Testis (tissue), 2 donors: ENCODE measurements around the gene NAA80.

Source experiments
- CTCF ChIP-seq, 3 experiments: fragments of 450-650 bp in 2 of 3; fragments of 200-600 bp in 1 of 3; sonication (generic) in 1 of 3; IDR thresholded peaks; one replicate each; pipeline ENCODE4 v1.5.1; 2016 to 2019; ENCODE audit warnings: antibody characterized with exemption in 3 of 3, mild to moderate bottlenecking in 2 of 3, moderate library complexity in 1 of 3
- POLR2A ChIP-seq: fragments of 450-650 bp; IDR thresholded peaks from one replicate; pipeline ENCODE4 v1.6.1; 2017; ENCODE audit warnings: antibody characterized with exemption, mild to moderate bottlenecking, moderate library complexity

DNA sequence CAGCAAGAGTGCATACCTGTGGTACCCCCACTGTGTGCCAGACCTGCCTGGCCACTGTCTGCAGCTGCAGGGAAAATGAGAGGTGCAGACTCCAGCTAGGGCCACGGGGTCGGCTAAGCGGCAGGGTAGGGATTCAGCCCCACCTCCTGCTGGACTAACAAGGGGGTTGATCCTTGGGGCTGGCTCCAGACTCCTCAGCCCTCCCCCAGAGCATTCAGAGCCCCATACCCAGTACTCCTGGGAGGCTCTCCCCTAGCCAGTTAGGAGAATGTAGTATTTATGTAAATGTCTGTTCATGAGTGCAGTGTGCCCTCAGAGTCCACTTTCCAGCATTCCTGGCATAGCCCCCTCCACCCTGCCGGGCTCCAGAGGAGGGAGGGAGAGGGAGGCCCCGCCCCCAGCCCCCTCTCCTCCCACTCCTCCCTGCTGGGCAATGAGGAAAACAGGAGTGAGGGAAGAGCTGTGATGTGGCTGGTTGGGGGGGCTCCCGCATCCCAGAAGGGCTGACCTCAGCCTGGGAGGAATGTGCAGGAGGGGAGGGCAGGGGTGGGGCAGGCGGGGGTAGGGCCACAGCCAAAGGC, 34.7 kb downstream of the NAA80 start:
- TF ChIP-seq CTCF (IDR thresholded peaks at IDR 0.05) (no peak), POLR2A (no peak)
